G401 (cell line): ENCODE results near the gene MOGAT3. TPM values are rescaled to one million over a fixed set of nuclear protein-coding genes. Genes with fewer than 3 reads are reported as not detected.

Experiments used
- DNase-seq: peaks from one replicate; pipeline ENCODE4 v3.0.0-alpha.2; 2015; ENCODE audit warnings: low spot score
- in situ Hi-C: cut with HindIII; loops from 2 replicates; pipeline ENCODE4 v1.10.0; 2016; ENCODE audit warnings: low sequenced_read_pairs, mixed read lengths
- total RNA-seq: library from RNA; depleted of rRNA; stranded (reverse); fragments of >200 nt; shearing (Covaris generic); gene quantifications from 2 replicates; pipeline ENCODE4 v1.2.3, GENCODE V29; 2014; rRNA removed

MOGAT3 gene
- total RNA-seq, result not detected in 2 replicates

- in situ Hi-C loops, result no loop called here
- no peak for DNase-seq
Measured at GRCh38 chr7:101200862-101201599, at the start of gene MOGAT3. MOGAT3 (minus strand) TSS chr7:101201036; CDS start chr7:101200854, 182 bp downstream.

DNA sequence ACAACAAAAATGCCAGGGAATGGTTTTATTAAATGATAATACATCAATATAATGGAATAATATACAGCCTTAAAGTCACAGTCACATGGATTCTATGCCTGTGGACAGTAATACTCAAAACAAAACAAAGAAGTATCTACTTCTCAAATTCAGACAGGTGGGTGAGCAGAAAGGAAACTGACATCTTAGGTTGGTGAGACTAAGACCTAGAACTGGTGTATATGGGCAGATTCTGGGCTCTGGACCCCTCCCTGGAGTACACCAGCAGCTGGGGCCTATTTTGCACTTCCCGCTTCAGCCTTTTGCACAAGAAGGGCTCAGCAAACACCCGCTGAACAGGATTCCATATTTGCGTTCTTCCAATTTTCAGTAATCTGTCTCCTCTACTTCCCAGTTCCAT is 49.5 kb upstream of the MOGAT3 start:
- in situ Hi-C loops, result no loop called here
- DNase-seq, result no peak

DNA sequence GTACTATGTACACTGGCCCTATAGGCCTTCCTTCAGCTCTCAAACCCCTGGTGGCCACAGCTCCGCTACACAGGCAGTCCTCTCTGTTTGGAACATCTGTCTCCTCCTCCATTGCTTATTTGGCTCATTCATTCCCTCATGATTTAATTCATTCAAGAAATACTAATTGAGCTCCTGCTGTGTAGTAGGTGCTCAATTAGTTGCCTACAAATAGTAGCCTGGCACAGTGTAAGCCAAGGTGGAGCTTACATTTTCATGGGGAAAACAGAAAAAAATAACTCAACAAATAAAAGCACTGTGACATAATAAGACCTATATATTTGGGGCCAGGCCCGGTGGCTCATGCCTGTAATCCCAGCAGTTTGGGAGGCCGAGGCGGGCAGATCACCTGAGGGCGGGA is 47.4 kb upstream of the MOGAT3 start:
- in situ Hi-C loops, result no loop called here
- DNase-seq, result no peak

- in situ Hi-C loops, result no loop called here
- no peak for DNase-seq
Measured at GRCh38 chr7:101245147-101245668, 44.4 kb upstream of the MOGAT3 start.

DNA sequence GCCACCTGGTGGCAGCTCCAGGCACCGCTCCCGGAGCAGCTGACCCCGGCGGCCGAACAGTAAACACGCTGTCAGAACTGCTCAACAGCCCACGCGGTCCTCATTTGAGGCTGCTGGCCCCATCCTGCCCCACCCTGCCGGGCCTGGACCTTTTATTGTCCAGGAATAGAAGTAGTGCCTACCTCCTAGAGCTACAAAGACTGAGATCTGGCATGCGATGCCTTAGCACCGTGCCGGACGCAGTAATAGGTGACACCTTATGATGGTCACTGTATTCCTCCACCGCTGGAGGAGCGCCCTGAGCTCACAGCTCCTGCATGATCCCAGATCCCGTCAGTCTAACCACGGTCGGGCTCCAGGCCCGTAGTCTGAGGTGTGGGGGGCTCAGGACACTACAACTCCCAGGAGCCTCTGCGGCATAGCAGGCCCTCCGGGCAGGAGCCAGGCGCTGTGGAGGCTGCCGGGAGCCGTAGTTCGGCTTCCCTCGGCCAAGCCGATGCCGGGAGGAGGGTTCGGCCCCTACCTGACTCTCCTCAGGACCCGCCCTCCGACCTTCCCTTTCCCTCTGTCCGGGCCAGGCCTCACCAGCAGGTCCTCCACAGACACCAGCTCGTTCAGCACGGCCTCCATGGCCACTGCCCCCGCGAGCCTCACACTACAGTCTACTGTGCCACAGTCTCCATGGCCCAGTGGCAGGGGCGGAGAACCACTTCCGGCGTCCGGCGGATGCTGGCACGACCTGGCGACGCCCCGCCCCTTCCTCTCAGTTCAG is 43.7 kb upstream of the MOGAT3 start, which contains the start of gene FIS1:
TSS of gene FIS1 (minus strand) at position 707 of the 772 bp plus-strand sequence. CDS start at position 630, 77 bp downstream.
- in situ Hi-C loops, result no loop called here
- DNase-seq, result peak; percentile 96

GRCh38 chr7:101243646-101244374 is 43.0 kb upstream of the MOGAT3 start:
- in situ Hi-C loops, result no loop called here
- DNase-seq, result no peak

DNA sequence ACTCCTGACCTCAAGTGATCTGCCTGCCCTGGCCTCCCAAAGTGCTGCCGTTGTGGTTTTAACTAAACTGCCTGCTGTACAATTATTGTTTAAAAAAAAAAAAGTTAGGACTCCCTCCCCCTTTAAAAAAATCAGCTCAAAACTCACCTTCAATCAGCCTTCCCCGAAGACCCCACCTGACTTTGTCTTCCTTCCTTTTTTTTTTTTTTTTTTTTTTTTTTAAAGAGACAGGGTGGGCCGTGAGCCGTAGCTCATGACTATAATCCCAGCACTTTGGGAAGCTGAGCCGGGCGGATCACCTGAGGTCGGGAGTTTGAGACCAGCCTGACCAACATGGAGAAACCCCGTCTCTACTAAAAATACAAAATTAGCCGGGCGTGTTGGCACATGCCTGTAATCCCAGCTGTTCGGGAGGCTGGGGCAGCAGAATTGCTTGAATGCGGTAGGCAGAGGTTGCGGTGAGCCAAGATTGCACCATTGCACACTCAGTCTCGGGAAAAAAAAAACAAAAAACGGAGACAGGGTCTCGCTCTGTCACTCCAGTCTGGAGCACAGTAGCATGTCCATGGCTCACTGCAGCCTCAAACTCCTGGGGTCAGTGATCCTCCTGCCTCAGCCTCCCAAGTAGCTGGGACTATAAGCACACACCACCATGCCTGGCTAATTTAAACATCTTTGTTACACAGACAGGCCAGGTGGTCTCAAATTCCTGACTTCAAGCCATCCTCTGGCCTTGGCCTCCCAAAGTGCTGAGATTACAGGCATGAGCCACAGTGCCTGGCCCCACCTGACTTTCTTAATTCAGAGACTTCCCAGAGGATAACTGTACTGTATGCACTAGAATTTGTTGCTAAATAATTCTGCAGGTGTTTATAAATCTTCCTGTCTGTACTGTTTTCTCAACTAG is 40.9 kb upstream of the MOGAT3 start:
- no peak for DNase-seq
- in situ Hi-C loops, result no loop called here

GRCh38 chr7:101241015-101241363 is 40.2 kb upstream of the MOGAT3 start:
- no peak for DNase-seq
- in situ Hi-C loops, result no loop called here

GRCh38 chr7:101240226-101241014 is 39.6 kb upstream of the MOGAT3 start:
- in situ Hi-C loops, result no loop called here
- no peak for DNase-seq

- in situ Hi-C loops, result no loop called here
- DNase-seq, result no peak
Measured at GRCh38 chr7:101239951-101240220, 39.0 kb upstream of the MOGAT3 start.

GRCh38 chr7:101239191-101239950 is 38.5 kb upstream of the MOGAT3 start:
- in situ Hi-C loops, result no loop called here
- no peak for DNase-seq

- no peak for DNase-seq
- in situ Hi-C loops, result no loop called here
Measured at GRCh38 chr7:101238226-101239182, 37.7 kb upstream of the MOGAT3 start.

GRCh38 chr7:101237206-101238067 is 36.6 kb upstream of the MOGAT3 start, which contains the start of gene CLDN15:
CLDN15 (minus strand) TSS chr7:101237802; CDS start chr7:101237581, 221 bp downstream.
- in situ Hi-C loops, result no loop called here
- DNase-seq, result no peak

DNA sequence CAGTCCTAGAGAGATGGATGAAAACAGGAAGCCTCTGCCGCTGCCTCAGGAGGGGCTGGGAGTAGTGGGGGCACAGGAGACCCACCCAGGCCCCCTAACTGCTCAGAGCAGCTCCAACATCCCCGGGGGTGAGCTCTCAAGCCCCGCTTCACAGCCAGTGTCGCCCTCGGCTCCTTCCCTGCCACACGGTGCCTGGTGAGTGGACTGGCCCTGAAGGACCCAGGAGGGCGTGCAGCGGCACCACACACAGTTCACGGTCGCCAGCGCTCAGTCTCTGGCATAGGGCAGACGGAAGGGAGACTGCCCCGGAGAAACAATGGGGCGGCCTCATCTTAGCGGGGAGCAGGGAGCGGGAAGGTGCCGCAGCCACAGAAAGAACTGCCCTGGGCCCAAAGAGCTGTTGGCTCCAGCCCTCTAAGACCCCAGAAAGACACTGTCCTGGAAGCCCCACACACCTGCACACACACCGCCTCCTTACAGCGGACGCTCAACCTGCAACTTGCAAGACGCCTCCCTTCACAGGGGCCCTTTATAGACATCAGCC is 35.5 kb upstream of the MOGAT3 start:
- DNase-seq, result no peak
- in situ Hi-C loops, result no loop called here

GRCh38 chr7:101235522-101235921 is 34.7 kb upstream of the MOGAT3 start:
- in situ Hi-C loops, result no loop called here
- DNase-seq, result no peak
